RWPE2 (cell line): ENCODE data around the gene C19orf25.

Experiments used
- ATAC-seq: fragments of 200-7000 bp; cut with Tn5 transposase; 3 replicates; pipeline ENCODE4 v1.9.1; 2021; ENCODE audit warnings: low read depth
- DNase-seq: peaks from one replicate; pipeline ENCODE4 v3.0.0-alpha.2; 2020; ENCODE audit warnings: low spot score
- H3K27ac ChIP-seq: fragments of 450-650 bp; 2 replicates; pipeline ENCODE4 v1.5.1; 2017; ENCODE audit warnings: mild to moderate bottlenecking; ENCODE audit not compliant: poor library complexity, severe bottlenecking
- H3K27me3 ChIP-seq: fragments of 250-450 bp; sonication (Bioruptor Pico); 2 replicates; pipeline ENCODE4 v1.5.1; 2021; ENCODE audit warnings: mild to moderate bottlenecking, moderate library complexity; ENCODE audit not compliant: insufficient read depth, poor library complexity, severe bottlenecking
- H3K36me3 ChIP-seq: fragments of 250-450 bp; sonication (Bioruptor Pico); 2 replicates; pipeline ENCODE4 v1.5.1; 2020; ENCODE audit warnings: low read depth, mild to moderate bottlenecking, moderate library complexity
- H3K4me1 ChIP-seq: fragments of 250-450 bp; sonication (Bioruptor Pico); 2 replicates; pipeline ENCODE4 v1.5.1; 2021; ENCODE audit warnings: mild to moderate bottlenecking, moderate library complexity; ENCODE audit not compliant: insufficient read depth, poor library complexity, severe bottlenecking
- H3K4me3 ChIP-seq: fragments of 250-450 bp; sonication (Bioruptor Pico); 2 replicates; pipeline ENCODE4 v1.5.1; 2021; ENCODE audit warnings: mild to moderate bottlenecking, moderate library complexity; ENCODE audit not compliant: severe bottlenecking
- H3K9me3 ChIP-seq: fragments of 250-450 bp; sonication (Bioruptor Pico); 2 replicates; pipeline ENCODE4 v1.5.1; 2021; ENCODE audit warnings: mild to moderate bottlenecking, moderate library complexity; ENCODE audit not compliant: severe bottlenecking
- TF ChIP-seq, protein P1 (sequence below): fragments of 450-650 bp; IDR thresholded peaks from one replicate; pipeline ENCODE4 v1.5.1; 2017; ENCODE audit warnings: mild to moderate bottlenecking, moderate library complexity; ENCODE audit not compliant: poor library complexity, severe bottlenecking

Gene C19orf25

DNA sequence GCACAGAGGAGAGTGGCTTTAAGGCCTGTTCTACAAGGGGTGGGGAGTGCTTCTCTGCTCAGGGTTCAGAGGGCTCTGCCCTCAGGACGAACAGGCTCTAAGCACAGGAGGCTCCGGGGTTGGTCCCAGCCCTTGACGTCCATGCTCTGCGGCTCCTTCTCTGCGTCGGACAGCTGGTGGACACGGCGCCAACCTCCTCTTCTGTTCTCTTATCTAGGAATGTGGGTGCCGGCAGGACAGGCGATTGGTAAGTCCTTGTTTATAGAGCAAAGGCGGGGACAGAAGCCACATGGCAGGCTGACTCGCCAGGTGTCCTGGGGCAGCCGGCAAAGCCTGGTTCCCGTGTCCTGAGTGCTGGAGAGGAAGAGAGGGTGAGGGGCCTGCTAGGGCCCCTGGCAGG, 49.3 kb downstream of the C19orf25 start:
- ATAC-seq (no peak), DNase-seq (no peak)
- TF ChIP-seq, protein P1, sequence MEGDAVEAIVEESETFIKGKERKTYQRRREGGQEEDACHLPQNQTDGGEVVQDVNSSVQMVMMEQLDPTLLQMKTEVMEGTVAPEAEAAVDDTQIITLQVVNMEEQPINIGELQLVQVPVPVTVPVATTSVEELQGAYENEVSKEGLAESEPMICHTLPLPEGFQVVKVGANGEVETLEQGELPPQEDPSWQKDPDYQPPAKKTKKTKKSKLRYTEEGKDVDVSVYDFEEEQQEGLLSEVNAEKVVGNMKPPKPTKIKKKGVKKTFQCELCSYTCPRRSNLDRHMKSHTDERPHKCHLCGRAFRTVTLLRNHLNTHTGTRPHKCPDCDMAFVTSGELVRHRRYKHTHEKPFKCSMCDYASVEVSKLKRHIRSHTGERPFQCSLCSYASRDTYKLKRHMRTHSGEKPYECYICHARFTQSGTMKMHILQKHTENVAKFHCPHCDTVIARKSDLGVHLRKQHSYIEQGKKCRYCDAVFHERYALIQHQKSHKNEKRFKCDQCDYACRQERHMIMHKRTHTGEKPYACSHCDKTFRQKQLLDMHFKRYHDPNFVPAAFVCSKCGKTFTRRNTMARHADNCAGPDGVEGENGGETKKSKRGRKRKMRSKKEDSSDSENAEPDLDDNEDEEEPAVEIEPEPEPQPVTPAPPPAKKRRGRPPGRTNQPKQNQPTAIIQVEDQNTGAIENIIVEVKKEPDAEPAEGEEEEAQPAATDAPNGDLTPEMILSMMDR = no peak
- no peak overlapping the region for H3K27ac ChIP-seq
- H3K4me3 ChIP-seq = no peak overlapping the region
- no peaks in the 10 kb centered on the region for H3K9me3 ChIP-seq
- peaks cover 95% of the 10 kb centered on the region for H3K36me3 ChIP-seq
- H3K4me1 ChIP-seq = peaks cover 6% of the 10 kb centered on the region
- no peaks in the 10 kb centered on the region for H3K27me3 ChIP-seq

GRCh38 chr19:1428738-1429391, 50.1 kb downstream of the C19orf25 start:
- H3K27ac ChIP-seq = no peak overlapping the region
- peaks cover 93% of the 10 kb centered on the region for H3K36me3 ChIP-seq
- peaks cover 11% of the 10 kb centered on the region for H3K4me1 ChIP-seq
- TF ChIP-seq, protein P1 = no peak
- DNase-seq (no peak), ATAC-seq (no peak)
- no peak overlapping the region for H3K4me3 ChIP-seq
- H3K27me3 ChIP-seq = no peaks in the 10 kb centered on the region
- no peaks in the 10 kb centered on the region for H3K9me3 ChIP-seq

- TF ChIP-seq, protein P1 = no peak
- ATAC-seq (no peak), DNase-seq (no peak)
- H3K27ac ChIP-seq = no peak overlapping the region
- peaks cover 95% of the 10 kb centered on the region for H3K36me3 ChIP-seq
- no peak overlapping the region for H3K4me3 ChIP-seq
- H3K4me1 ChIP-seq = peaks cover 11% of the 10 kb centered on the region
- H3K27me3 ChIP-seq = no peaks in the 10 kb centered on the region
- no peaks in the 10 kb centered on the region for H3K9me3 ChIP-seq
Measured at GRCh38 chr19:1427221-1427920, 51.6 kb downstream of the C19orf25 start.

GRCh38 chr19:1426736-1427135, 52.3 kb downstream of the C19orf25 start:
- DNase-seq (no peak), ATAC-seq (no peak)
- H3K4me1 ChIP-seq = peaks cover 11% of the 10 kb centered on the region
- H3K27me3 ChIP-seq = no peaks in the 10 kb centered on the region
- no peak overlapping the region for H3K4me3 ChIP-seq
- no peak overlapping the region for H3K27ac ChIP-seq
- H3K9me3 ChIP-seq = no peaks in the 10 kb centered on the region
- TF ChIP-seq, protein P1 = no peak
- H3K36me3 ChIP-seq = peaks cover 92% of the 10 kb centered on the region

DNA sequence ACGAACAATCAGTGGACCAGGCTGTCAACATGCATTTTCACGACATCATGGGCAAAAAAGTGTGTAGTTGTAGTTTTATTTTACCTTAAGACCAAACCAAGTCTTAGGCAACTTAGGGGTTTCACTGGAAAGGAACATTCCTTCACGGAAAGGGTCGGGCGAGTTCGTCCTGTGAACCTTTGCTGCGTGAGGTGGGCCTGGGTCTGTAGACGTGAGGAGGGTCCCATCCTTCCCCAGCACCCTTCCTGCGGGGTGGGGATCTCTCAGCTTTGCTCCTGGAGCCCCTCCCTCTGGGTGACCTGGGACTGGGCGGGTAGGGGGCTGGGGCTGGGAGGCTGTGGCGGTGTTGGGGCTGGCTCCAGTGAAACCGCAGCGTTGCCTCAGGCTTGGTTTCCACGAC, 53.1 kb downstream of the C19orf25 start:
- Histone ChIP-seq H3K36me3 (peaks cover 92% of the 10 kb centered on the region), H3K9me3 (no peaks in the 10 kb centered on the region), H3K4me1 (peaks cover 11% of the 10 kb centered on the region), H3K27me3 (no peaks in the 10 kb centered on the region), H3K4me3 (no peak overlapping the region), H3K27ac (no peak overlapping the region)
- TF ChIP-seq, protein P1 = no peak
- ATAC-seq (no peak), DNase-seq (no peak)
